ENCODE data around the gene SPDYE18.
"Not testable (repeated sequence)": the region's sequence is repeated elsewhere in the genome, so short reads cannot be mapped to it uniquely, and the experiment has no call there.

GRCh38 chr7:77077060-77077459 is 14.7 kb upstream of the SPDYE18 start:
- TF ChIP-seq CTCF (conservative IDR thresholded peaks at IDR 0.05; ENCODE audit: low read length); EZH2phosphoT487 (IDR thresholded peaks at IDR 0.05; ENCODE audit: borderline replicate concordance): not testable (repeated sequence)

Measured in Loucy (cell line).